Muscle layer of colon (tissue), 2 donors: ENCODE data around the gene C5.

Experiments used
- H3K27ac ChIP-seq: one replicate; pipeline ENCODE4 v1.7.0; 2013; ENCODE audit warnings: low read depth, mild to moderate bottlenecking, low read length, moderate library complexity
- H3K27me3 ChIP-seq, 2 donors: one replicate each; pipeline ENCODE4 v1.7.0; 2013; ENCODE audit warnings: low read length in 2 of 2, mild to moderate bottlenecking in 2 of 2; ENCODE audit not compliant: insufficient read depth in 2 of 2, control insufficient read depth in 1 of 2
- H3K36me3 ChIP-seq: one replicate; pipeline ENCODE4 v1.7.0; 2013; ENCODE audit warnings: mild to moderate bottlenecking, low read length; ENCODE audit not compliant: insufficient read depth
- H3K4me1 ChIP-seq: one replicate; pipeline ENCODE4 v1.7.0; 2013; ENCODE audit warnings: mild to moderate bottlenecking, low read length; ENCODE audit not compliant: insufficient read depth
- H3K4me3 ChIP-seq, 2 donors: one replicate each; pipeline ENCODE4 v1.7.0; 2013; ENCODE audit warnings: low read length in 2 of 2, low read depth in 1 of 2, mild to moderate bottlenecking in 1 of 2, moderate library complexity in 1 of 2
- H3K9ac ChIP-seq: one replicate; pipeline ENCODE4 v1.7.0; 2013; ENCODE audit warnings: low read length
- H3K9me3 ChIP-seq: one replicate; pipeline ENCODE4 v1.7.0; 2013; ENCODE audit warnings: mild to moderate bottlenecking, low read length
- donor health status: abdominal sarcoma.
- donor health status: Adenocarcinoma of cecum.

Gene C5

DNA sequence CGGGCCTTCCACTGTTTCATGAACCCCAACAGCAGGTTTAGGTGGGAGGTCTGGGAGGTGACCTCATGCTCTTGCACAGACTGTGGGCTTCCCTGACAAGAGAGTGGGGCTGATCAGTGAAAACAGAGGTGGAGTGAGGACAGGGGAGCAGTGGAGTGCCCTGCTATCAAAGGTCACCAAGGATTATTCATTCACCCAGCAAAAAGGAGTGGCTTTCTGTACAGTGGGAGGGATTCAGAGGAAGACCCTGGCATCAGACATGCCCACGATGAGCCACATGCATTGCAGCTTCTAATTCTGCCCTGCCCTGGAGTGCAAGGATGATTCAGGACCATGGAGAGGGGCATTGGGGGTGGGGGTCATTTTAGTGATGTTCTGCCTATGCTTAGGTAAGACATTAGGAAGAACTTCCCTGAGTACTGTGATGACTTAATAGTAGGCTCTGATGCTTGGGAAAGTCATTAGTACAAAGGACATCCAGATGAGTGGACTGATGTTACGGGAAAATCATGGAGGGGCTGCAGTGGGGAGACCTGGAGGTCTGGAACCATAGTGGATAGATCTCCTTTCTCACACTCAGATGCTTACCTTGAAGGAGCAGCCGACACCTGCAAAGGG lies 136.3 kb downstream of the C5 start:
- Histone ChIP-seq H3K9me3 (no peaks in the 10 kb centered on the region), H3K4me3 (no peak overlapping the region), H3K27ac (no peak overlapping the region), H3K9ac (no peak overlapping the region), H3K36me3 (peaks cover 10% of the 10 kb centered on the region), H3K27me3 (no peaks in the 10 kb centered on the region), H3K4me1 (no peaks in the 10 kb centered on the region)

- H3K4me1 ChIP-seq: no peaks in the 10 kb centered on the region
- no peaks in the 10 kb centered on the region for H3K9me3 ChIP-seq
- H3K27ac ChIP-seq: no peak overlapping the region
- no peak overlapping the region for H3K4me3 ChIP-seq
- peaks cover 10% of the 10 kb centered on the region for H3K36me3 ChIP-seq
- H3K27me3 ChIP-seq: no peaks in the 10 kb centered on the region
- H3K9ac ChIP-seq: no peak overlapping the region
These were observed 137.0 kb downstream of the C5 start for GRCh38 chr9:120912958-120913646.

DNA sequence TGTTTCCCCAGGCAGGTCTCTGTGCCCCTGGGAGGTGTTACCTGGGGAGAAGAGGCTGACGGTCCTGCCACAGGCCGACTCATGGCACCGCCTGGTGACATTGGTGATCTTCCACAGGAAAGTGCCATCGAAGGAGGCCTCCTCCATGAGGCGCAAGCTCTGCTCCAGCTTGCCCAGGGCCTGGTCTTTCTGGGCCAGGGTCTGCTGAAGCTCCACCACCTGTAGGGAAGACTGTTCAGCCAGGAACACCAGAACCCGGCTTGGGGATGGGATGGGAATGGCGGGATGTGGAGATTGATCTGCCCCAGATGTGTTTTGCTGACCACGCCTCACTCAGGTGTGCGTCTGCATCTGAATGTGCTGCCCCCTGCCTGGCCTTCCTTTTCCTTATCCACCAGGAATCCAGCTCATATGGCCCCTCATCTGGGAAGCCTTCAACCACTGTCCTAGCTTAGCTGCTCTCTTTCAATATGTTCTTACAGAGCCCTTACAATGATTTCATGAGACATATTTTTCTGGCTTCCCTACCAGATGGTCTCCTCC lies 138.7 kb downstream of the C5 start:
- Histone ChIP-seq H3K27ac (no peak overlapping the region), H3K4me1 (no peaks in the 10 kb centered on the region), H3K27me3 (no peaks in the 10 kb centered on the region), H3K36me3 (peaks cover 10% of the 10 kb centered on the region), H3K9ac (no peak overlapping the region), H3K9me3 (no peaks in the 10 kb centered on the region), H3K4me3 (no peak overlapping the region)

DNA sequence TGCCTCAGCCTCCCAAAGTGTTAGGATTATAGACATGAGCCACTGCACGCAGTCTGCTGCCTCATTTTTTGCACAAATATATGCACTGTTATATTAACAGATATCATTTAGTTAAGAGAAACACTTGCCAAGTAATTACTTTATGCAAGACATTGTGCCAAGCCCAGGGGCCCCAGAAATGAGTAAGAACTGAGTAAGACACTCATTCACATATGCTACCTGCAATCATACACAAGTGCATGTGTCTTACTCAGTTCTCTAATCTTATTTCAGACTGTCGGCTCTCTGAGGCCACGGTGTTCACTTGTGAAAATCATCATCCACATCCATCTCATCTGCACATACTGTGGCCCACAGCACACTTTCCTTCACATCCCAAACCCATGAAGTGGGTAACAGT lies 139.4 kb downstream of the C5 start:
- Histone ChIP-seq H3K9ac (no peak overlapping the region), H3K4me3 (no peak overlapping the region), H3K27me3 (no peaks in the 10 kb centered on the region), H3K4me1 (no peaks in the 10 kb centered on the region), H3K27ac (no peak overlapping the region), H3K36me3 (peaks cover 10% of the 10 kb centered on the region), H3K9me3 (no peaks in the 10 kb centered on the region)

- no peaks in the 10 kb centered on the region for H3K27me3 ChIP-seq
- no peaks in the 10 kb centered on the region for H3K9me3 ChIP-seq
- peaks cover 10% of the 10 kb centered on the region for H3K36me3 ChIP-seq
- no peak overlapping the region for H3K4me3 ChIP-seq
- no peak overlapping the region for H3K27ac ChIP-seq
- no peak overlapping the region for H3K9ac ChIP-seq
- H3K4me1 ChIP-seq: no peaks in the 10 kb centered on the region
These were observed 140.2 kb downstream of the C5 start for GRCh38 chr9:120909904-120910303.

GRCh38 chr9:120905315-120906164 lies 144.5 kb downstream of the C5 start:
- Histone ChIP-seq H3K9ac (no peak overlapping the region), H3K27me3 (no peaks in the 10 kb centered on the region), H3K4me3 (no peak overlapping the region), H3K4me1 (no peaks in the 10 kb centered on the region), H3K27ac (no peak overlapping the region), H3K36me3 (peaks cover 4% of the 10 kb centered on the region), H3K9me3 (no peaks in the 10 kb centered on the region)

GRCh38 chr9:120904978-120905301 lies 145.1 kb downstream of the C5 start:
- H3K36me3 ChIP-seq: peaks cover 4% of the 10 kb centered on the region
- H3K4me3 ChIP-seq: no peak overlapping the region
- no peaks in the 10 kb centered on the region for H3K9me3 ChIP-seq
- H3K9ac ChIP-seq: no peak overlapping the region
- H3K27ac ChIP-seq: no peak overlapping the region
- no peaks in the 10 kb centered on the region for H3K4me1 ChIP-seq
- H3K27me3 ChIP-seq: no peaks in the 10 kb centered on the region

GRCh38 chr9:120904061-120904977 lies 145.8 kb downstream of the C5 start:
- Histone ChIP-seq H3K27me3 (no peaks in the 10 kb centered on the region), H3K4me3 (no peak overlapping the region), H3K36me3 (peaks cover 4% of the 10 kb centered on the region), H3K27ac (no peak overlapping the region), H3K9ac (no peak overlapping the region), H3K4me1 (no peaks in the 10 kb centered on the region), H3K9me3 (no peaks in the 10 kb centered on the region)

- Histone ChIP-seq H3K9me3 (no peaks in the 10 kb centered on the region), H3K27me3 (no peaks in the 10 kb centered on the region), H3K4me3 (no peak overlapping the region), H3K27ac (no peak overlapping the region), H3K9ac (no peak overlapping the region), H3K4me1 (no peaks in the 10 kb centered on the region), H3K36me3 (no peaks in the 10 kb centered on the region)
These were observed 147.2 kb downstream of the C5 start for GRCh38 chr9:120902569-120903535.
